Aorta (tissue), 5 donors: ENCODE results near the gene URM1. TPM values are rescaled to one million over a fixed set of nuclear protein-coding genes. Genes with fewer than 3 reads are reported as not detected.

Experiments
- ATAC-seq: fragments of 200-7000 bp; cut with Tn5 transposase; one replicate; pipeline ENCODE4 v1.9.1; 2022; ENCODE audit warnings: moderate library complexity; ENCODE audit not compliant: low FRiP score
- DNase-seq, 2 donors: peaks; one replicate each; pipeline ENCODE4 v3.0.0-alpha.2; 2020
- H3K27ac ChIP-seq, 2 donors: one replicate each; pipeline ENCODE4 v1.5.1; 2013; ENCODE audit warnings: low read length in 2 of 2, mild to moderate bottlenecking in 2 of 2, moderate library complexity in 2 of 2, control low read depth in 1 of 2, inconsistent platforms in 1 of 2, low read depth in 1 of 2
- H3K27me3 ChIP-seq, 2 donors: one replicate each; pipeline ENCODE4 v1.6.1; 2013; ENCODE audit warnings: control low read depth in 1 of 2, low read length in 1 of 2, mild to moderate bottlenecking in 1 of 2, moderate library complexity in 1 of 2; ENCODE audit not compliant: insufficient read depth in 2 of 2, control insufficient read depth in 1 of 2
- H3K36me3 ChIP-seq, 2 donors: one replicate each; pipeline ENCODE4 v1.6.1; 2013; ENCODE audit warnings: control low read depth in 1 of 2, low read length in 1 of 2, mild to moderate bottlenecking in 1 of 2; ENCODE audit not compliant: insufficient read depth in 2 of 2, control insufficient read depth in 1 of 2
- H3K4me1 ChIP-seq, 2 donors: one replicate each; pipeline ENCODE4 v1.6.1; 2013; ENCODE audit warnings: low read length in 2 of 2, control low read depth in 1 of 2, mild to moderate bottlenecking in 1 of 2, moderate library complexity in 1 of 2; ENCODE audit not compliant: insufficient read depth in 2 of 2, control insufficient read depth in 1 of 2
- H3K4me3 ChIP-seq, 2 donors: one replicate each; pipeline ENCODE4 v1.5.1; 2013; ENCODE audit warnings: low read length in 2 of 2, control low read depth in 1 of 2, mild to moderate bottlenecking in 1 of 2
- H3K9me3 ChIP-seq: one replicate; pipeline ENCODE4 v1.6.1; 2013; ENCODE audit warnings: mild to moderate bottlenecking, low read length; ENCODE audit not compliant: control insufficient read depth
- WGBS, 2 donors: extraction: QIAGEN DNeasy Blood & Tissue Kit; methylation state at CpG; one replicate each; pipeline ENCODE4 v1.1.7; 2013; 5-methylcytosine and 5-hydroxymethylcytosine counted together
- intact Hi-C, 2 donors: fragments of 100-400 bp; cut with DNase I; formaldehyde crosslinking; loops; one replicate each; pipeline versions ENCODE4 v1.14.2 to v1.15.0; 2022
- microRNA-seq, 2 donors: library from miRNA; unstranded; fragments of <30 nt; microRNA quantifications; one replicate each; pipeline ENCODE4 v1.2.0, GENCODE V29; 2020
- polyA plus RNA-seq, 2 donors: library from polyadenylated mRNA; stranded (reverse); fragments of 200-250 nt; gene quantifications; one replicate each; pipeline ENCODE4 v1.2.3, GENCODE V29; 2013
- total RNA-seq, 2 donors: library from RNA; stranded (reverse); fragmentation: NEBNext Ultra II Directional; extraction: Animal tissue kit (Norgen Biotek cat#: 25700); gene quantifications; one replicate each; pipeline ENCODE4 v1.2.1, GENCODE V29; 2021
- donor health status: healthy with polysubstance abuse.
- donor health status: Bipolar disorder and iron deficiency.
- donor health status: DM: no; HTN: no; CAD: no.
- donor health status: DM: no; HTN: no; CAD: no.
- donor health status: DM: yes; HTN: yes; CAD: no.

Gene URM1
- total and polyA plus RNA-seq, 4 donors = 24.7 to 45.5 (median 35.9) TPM

GRCh38 chr9:128435611-128436010 is 64.4 kb downstream of the URM1 start:
- H3K4me3 ChIP-seq = no peak overlapping the region
- no peak overlapping the region for H3K27ac ChIP-seq
- intact Hi-C loops = no loop called here
- no peaks in the 10 kb centered on the region for H3K4me1 ChIP-seq
- no peaks in the 10 kb centered on the region for H3K9me3 ChIP-seq
- DNase-seq (no peak), ATAC-seq (no peak)
- H3K27me3 ChIP-seq = no peaks in the 10 kb centered on the region
- H3K36me3 ChIP-seq = peaks cover 0 to 3% of the 10 kb centered on the region in 2 donors
- WGBS, 2 donors = 88 to 93% methylated on average over 18 of the region's 18 CpGs

GRCh38 chr9:128438343-128439109 is 67.4 kb downstream of the URM1 start:
- intact Hi-C loops = no loop called here
- no peaks in the 10 kb centered on the region for H3K4me1 ChIP-seq
- H3K36me3 ChIP-seq = no peaks in the 10 kb centered on the region
- ATAC-seq = peak; percentile 91
- H3K9me3 ChIP-seq = no peaks in the 10 kb centered on the region
- H3K27ac ChIP-seq = no peak overlapping the region
- no peaks in the 10 kb centered on the region for H3K27me3 ChIP-seq
- WGBS, 2 donors = 32 to 33% methylated on average over 12 of the region's 12 CpGs
- H3K4me3 ChIP-seq = no peak overlapping the region
- peak; percentile 92 to 97 for DNase-seq

GRCh38 chr9:128439273-128439672 is 68.1 kb downstream of the URM1 start:
- no peaks in the 10 kb centered on the region for H3K9me3 ChIP-seq
- H3K27me3 ChIP-seq = no peaks in the 10 kb centered on the region
- 81 to 86% methylated on average over 7 of the region's 7 CpGs for WGBS, 2 donors
- no peaks in the 10 kb centered on the region for H3K4me1 ChIP-seq
- ATAC-seq (no peak), DNase-seq (no peak)
- H3K4me3 ChIP-seq = no peak overlapping the region
- no peak overlapping the region for H3K27ac ChIP-seq
- intact Hi-C loops = no loop called here
- no peaks in the 10 kb centered on the region for H3K36me3 ChIP-seq

Small RNA genes lying within 50 kb of the gene (microRNA-seq; reads per million reads assigned to microRNA genes)
- 0 reads per million in 2 donors for gene MIR219B

Other genes with a start within 250 kb of the URM1 start
- gene PTGES2, start 243.6 kb upstream of the URM1 start, total RNA-seq = 10 to 100 TPM; 37.1 to 38.5 TPM
- 10 to 100 TPM; 29.9 to 56.2 TPM for gene PTGES2, start 243.6 kb upstream of the URM1 start, polyA plus RNA-seq
- gene LCN2, start 221.9 kb upstream of the URM1 start, total RNA-seq = 1 to 10 TPM in 1 of 2 donors, under 1 TPM in 1; 0.84 to 1.1 TPM
- gene LCN2, start 221.9 kb upstream of the URM1 start, polyA plus RNA-seq = 1 to 10 TPM in 1 of 2 donors, under 1 TPM in 1; 0.90 to 5.6 TPM
- gene BBLN, start 211.1 kb upstream of the URM1 start, total RNA-seq = 10 to 100 TPM; 46.7 to 54.3 TPM
- 100 to 1,000 TPM; 164 to 278 TPM for gene BBLN, start 211.1 kb upstream of the URM1 start, polyA plus RNA-seq
- 100 to 1,000 TPM in 1 of 2 donors, 10 to 100 TPM in 1; 82.3 to 117 TPM for gene CIZ1, start 179.8 kb upstream of the URM1 start, total RNA-seq
- gene CIZ1, start 179.8 kb upstream of the URM1 start, polyA plus RNA-seq = 10 to 100 TPM; 38.4 to 67.2 TPM
- gene DNM1, start 168.0 kb upstream of the URM1 start, total RNA-seq = 100 to 1,000 TPM in 1 of 2 donors, 1 to 10 TPM in 1; 9.3 to 114 TPM
- 1 to 10 TPM in 1 of 2 donors, under 1 TPM in 1; 0.43 to 2.1 TPM for gene DNM1, start 168.0 kb upstream of the URM1 start, polyA plus RNA-seq
- 100 to 1,000 TPM; 163 to 172 TPM for gene GOLGA2, start 95.4 kb upstream of the URM1 start, total RNA-seq
- 100 to 1,000 TPM in 1 of 2 donors, 10 to 100 TPM in 1; 84.9 to 118 TPM for gene GOLGA2, start 95.4 kb upstream of the URM1 start, polyA plus RNA-seq
- 10 to 100 TPM; 12.2 to 22.1 TPM for gene SWI5, start 95.1 kb upstream of the URM1 start, total RNA-seq
- 10 to 100 TPM; 22.7 to 30.8 TPM for gene SWI5, start 95.1 kb upstream of the URM1 start, polyA plus RNA-seq
- 10 to 100 TPM; 11.8 to 14.3 TPM for gene TRUB2, start 48.9 kb upstream of the URM1 start, total RNA-seq
- gene TRUB2, start 48.9 kb upstream of the URM1 start, polyA plus RNA-seq = 10 to 100 TPM in 1 of 2 donors, 1 to 10 TPM in 1; 9.8 to 11.1 TPM
- gene COQ4, start 48.5 kb upstream of the URM1 start, total RNA-seq = 10 to 100 TPM; 14.7 to 28.4 TPM
- 10 to 100 TPM; 22.2 to 53.8 TPM for gene COQ4, start 48.5 kb upstream of the URM1 start, polyA plus RNA-seq
- gene SLC27A4, start 30.8 kb upstream of the URM1 start, total RNA-seq = 10 to 100 TPM; 13.3 to 15.3 TPM
- gene SLC27A4, start 30.8 kb upstream of the URM1 start, polyA plus RNA-seq = 10 to 100 TPM in 1 of 2 donors, 1 to 10 TPM in 1; 9.4 to 25.8 TPM
- 100 to 1,000 TPM in 1 of 2 donors, 10 to 100 TPM in 1; 46.0 to 126 TPM for gene CERCAM, start 49.5 kb downstream of the URM1 start, total RNA-seq
- 10 to 100 TPM; 24.7 to 65.4 TPM for gene CERCAM, start 49.5 kb downstream of the URM1 start, polyA plus RNA-seq
- gene ODF2, start 84.6 kb downstream of the URM1 start, total RNA-seq = 10 to 100 TPM; 25.1 to 28.9 TPM
- 10 to 100 TPM in 1 of 2 donors, 1 to 10 TPM in 1; 2.9 to 23.6 TPM for gene ODF2, start 84.6 kb downstream of the URM1 start, polyA plus RNA-seq
- gene GLE1, start 133.3 kb downstream of the URM1 start, total RNA-seq = 10 to 100 TPM; 13.5 to 17.3 TPM
- gene GLE1, start 133.3 kb downstream of the URM1 start, polyA plus RNA-seq = 10 to 100 TPM in 1 of 2 donors, 1 to 10 TPM in 1; 6.9 to 12.2 TPM
- gene SPTAN1, start 181.2 kb downstream of the URM1 start, total RNA-seq = 100 to 1,000 TPM; 384 to 504 TPM
- gene SPTAN1, start 181.2 kb downstream of the URM1 start, polyA plus RNA-seq = 100 to 1,000 TPM in 1 of 2 donors, 10 to 100 TPM in 1; 94.4 to 237 TPM